GM04504 (cell line): ENCODE results near the gene PTPRN.

Source experiments
- DNase-seq: peaks from one replicate; pipeline ENCODE4 v3.0.0-alpha.2; 2012; ENCODE audit warnings: low read depth

The PTPRN gene

DNA sequence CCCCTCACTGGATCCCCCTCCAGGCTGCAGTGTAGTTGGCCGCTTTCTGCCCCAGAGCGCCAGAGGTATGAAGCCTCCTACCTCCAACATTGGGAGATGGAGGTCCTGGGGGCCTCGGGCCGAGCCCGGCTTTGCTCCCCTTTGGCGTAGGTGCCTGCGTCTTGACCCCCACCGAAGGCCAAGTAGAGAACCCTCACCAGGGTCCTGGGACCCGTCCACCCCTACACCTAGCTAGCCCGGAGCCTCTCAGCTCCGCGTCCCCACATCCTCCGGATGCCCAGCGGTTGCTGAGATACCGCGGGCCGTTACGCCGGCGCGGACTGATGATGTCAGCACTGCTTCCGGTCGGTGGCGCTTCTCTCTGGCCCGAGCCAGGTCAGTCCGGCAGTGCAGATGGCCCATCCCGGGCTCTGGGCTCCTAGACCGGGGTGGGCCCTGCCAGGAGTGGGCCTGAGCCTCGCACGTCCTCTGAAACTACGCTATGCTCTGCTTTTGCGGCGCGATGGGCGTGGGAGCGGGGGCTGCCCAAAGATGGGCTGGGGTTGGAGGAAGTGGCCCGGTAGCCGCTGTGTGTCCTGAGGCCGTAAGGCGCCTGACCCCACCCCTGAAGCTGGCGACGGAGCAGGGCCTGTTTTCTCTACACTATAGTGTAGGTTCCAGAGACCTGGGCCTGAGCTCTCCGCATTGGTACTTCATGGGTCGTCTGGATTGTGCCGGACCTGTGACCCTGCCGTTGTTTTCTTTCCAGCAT lies 63.9 kb downstream of the PTPRN start, which contains the start of the genes GLB1L and STK16:
Gene GLB1L (minus strand): TSS at position 297 of the 751 bp plus-strand sequence. CDS start 1,871 bp downstream, outside the sequence.
Gene STK16 (plus strand): TSS at position 332 of the 751 bp plus-strand sequence. CDS start 521 bp downstream, outside the sequence.
- DNase-seq: peak; percentile 85

DNA sequence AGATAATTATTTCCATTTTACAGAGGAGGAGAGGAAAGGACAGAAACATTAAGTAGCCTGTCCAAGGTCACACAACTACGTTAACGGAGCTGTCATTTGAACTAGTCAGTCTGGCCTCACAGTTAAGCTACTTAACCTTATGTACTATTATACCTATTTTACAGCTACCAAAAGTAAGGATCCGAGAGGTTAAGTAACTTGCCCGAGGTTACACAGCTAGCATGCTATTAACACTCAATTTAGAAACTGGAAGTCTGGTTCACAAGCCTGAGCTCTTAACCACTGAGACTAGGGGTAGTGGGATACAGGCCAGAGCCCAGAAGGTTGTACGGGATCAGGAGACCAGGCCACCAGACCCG lies 64.4 kb downstream of the PTPRN start:
- DNase-seq: no peak

DNA sequence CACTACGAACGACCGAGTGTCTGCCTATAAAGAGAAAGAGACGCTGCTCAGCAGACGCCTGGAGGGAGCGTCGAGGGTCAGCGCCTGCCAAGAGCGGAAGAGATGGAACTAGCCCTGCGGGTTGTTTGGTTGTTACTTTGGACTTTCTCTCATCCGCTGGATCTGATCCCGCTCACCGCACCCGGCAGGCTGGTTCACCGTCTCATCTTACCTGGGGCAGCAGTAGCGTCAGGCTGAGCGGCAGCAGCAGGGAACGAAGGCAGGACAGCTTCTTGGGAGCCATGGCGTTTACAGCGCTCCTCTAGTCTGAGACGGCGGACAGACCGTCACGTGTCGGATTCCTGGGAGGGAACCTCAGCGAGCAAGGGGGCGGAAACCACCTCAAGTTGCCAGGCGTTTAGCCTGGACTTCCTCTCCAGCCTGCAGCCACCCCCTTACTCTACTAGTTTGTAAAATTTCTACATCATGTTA lies 65.9 kb downstream of the PTPRN start:
- DNase-seq: no peak
